K562 (cell line): ENCODE results near the gene VPS13D. TPM values are rescaled to one million over a fixed set of nuclear protein-coding genes. Genes with fewer than 3 reads are reported as not detected.

Experiments used
- ATAC-seq: fragments of 200-7000 bp; cut with Tn5 transposase; 3 replicates; pipeline ENCODE4 v1.9.1; 2020; ENCODE audit warnings: moderate library complexity
- BruUV-seq: library from RNA; stranded (reverse); fragments of 400-500 nt; replicated peaks from 2 replicates; lab custom pipeline; 2021; lab: Mats Ljungman, UMichigan
- CTCF ChIA-PET: fragments of 300-600 bp; formaldehyde crosslinking; extraction: SDS; loops from one replicate; lab custom pipeline; 2021; ENCODE audit warnings: low intra/inter-chr PET ratio; lab: Yijun Ruan, JAX
- POLR2A ChIA-PET: fragments of 300-600, 350-650 bp; sonication (Branson Sonifier 250); formaldehyde crosslinking; extraction: SDS; loops from one replicate; lab custom pipeline; 2021; ENCODE audit warnings: antibody characterized with exemption, inconsistent platforms; lab: Yijun Ruan, JAX
- DNase-seq, 4 experiments: peaks; one replicate each; pipeline versions ENCODE4 v3.0.0 to v3.0.0-alpha.2; 2011 to 2018; ENCODE audit warnings: low spot score in 3 of 4, mixed read lengths in 3 of 4; ENCODE audit errors: extremely low read depth in 1 of 4
- FAIRE-seq: peaks from 2 replicates; lab custom pipeline; 2011; peaks lifted over from hg19 to GRCh38; lab: Jason Lieb, UNC
- H2AFZ ChIP-seq: 2 replicates; pipeline ENCODE4 v1.6.0; 2011; ENCODE audit warnings: low read depth, low read length, control low read depth, inconsistent platforms
- H3K27ac ChIP-seq: fragments of 200-600 bp; 3 replicates; pipeline ENCODE4 v1.8.0; 2011; ENCODE audit warnings: low read depth, mild to moderate bottlenecking, control low read depth, inconsistent platforms, low read length, moderate library complexity, mixed read lengths; ENCODE audit errors: extremely low read depth
- H3K27me3 ChIP-seq, 2 experiments: fragments of 300-600 bp in 1 of 2; 2 replicates in 1 of 2; 3 replicates in 1 of 2; pipeline versions ENCODE4 v1.6.0 to v1.8.0; 2011; ENCODE audit warnings: inconsistent platforms in 2 of 2, low read length in 2 of 2, mild to moderate bottlenecking in 1 of 2, mixed read lengths in 1 of 2, moderate library complexity in 1 of 2; ENCODE audit not compliant: control insufficient read depth in 2 of 2, insufficient read depth in 2 of 2
- H3K36me3 ChIP-seq: fragments of 300-600 bp; 3 replicates; pipeline ENCODE4 v1.8.0; 2011; ENCODE audit warnings: mild to moderate bottlenecking, low read length, inconsistent platforms; ENCODE audit not compliant: control insufficient read depth, insufficient read depth
- H3K4me1 ChIP-seq, 2 experiments: fragments of 200-600 bp in 1 of 2; replicated peaks in 1 of 2; 2 replicates in 1 of 2; 3 replicates in 1 of 2; pipeline versions ENCODE4 v1.5.1 to v1.8.0; 2011; ENCODE audit warnings: inconsistent platforms in 2 of 2, low read length in 2 of 2, mild to moderate bottlenecking in 1 of 2, mixed read lengths in 1 of 2, moderate library complexity in 1 of 2; ENCODE audit not compliant: control insufficient read depth in 2 of 2, insufficient read depth in 2 of 2
- H3K4me2 ChIP-seq: 2 replicates; pipeline ENCODE4 v1.6.1; 2011; ENCODE audit warnings: low read length, control low read depth, inconsistent platforms, mixed read lengths; ENCODE audit not compliant: insufficient read depth
- H3K4me3 ChIP-seq: fragments of 200-600 bp; sonication (generic), shearing (Covaris generic); 2 replicates; pipeline ENCODE4 v1.5.1; 2016; ENCODE audit warnings: control low read depth, inconsistent platforms
- H3K79me2 ChIP-seq: fragments of 200-600 bp; 3 replicates; pipeline ENCODE4 v1.8.0; 2011; ENCODE audit warnings: low read length, inconsistent platforms; ENCODE audit not compliant: control insufficient read depth, insufficient read depth
- H3K9ac ChIP-seq, 2 experiments: 2 replicates each; pipeline versions ENCODE4 v1.6.0 to v1.6.1; 2011; ENCODE audit warnings: low read depth in 2 of 2, low read length in 2 of 2, control low read depth in 1 of 2, inconsistent platforms in 1 of 2, mild to moderate bottlenecking in 1 of 2, mixed read lengths in 1 of 2; ENCODE audit not compliant: insufficient read depth in 1 of 2
- H3K9me1 ChIP-seq: one replicate; pipeline ENCODE4 v1.6.0; 2011; ENCODE audit warnings: inconsistent platforms, mild to moderate bottlenecking, low read length, moderate library complexity; ENCODE audit not compliant: control insufficient read depth, insufficient read depth
- H3K9me3 ChIP-seq: replicated peaks from 2 replicates; pipeline ENCODE4 v1.5.1; 2011; ENCODE audit warnings: low read depth, low read length, inconsistent platforms; ENCODE audit not compliant: control insufficient read depth, insufficient read depth
- H4K20me1 ChIP-seq: replicated peaks from 2 replicates; pipeline ENCODE4 v1.6.1; 2011; ENCODE audit warnings: low read length, inconsistent platforms, mixed read lengths; ENCODE audit not compliant: control insufficient read depth, insufficient read depth
- ZBTB7A ChIP-seq: IDR thresholded peaks from 2 replicates; pipeline ENCODE4 v1.6.1; 2011; ENCODE audit warnings: low read depth, mild to moderate bottlenecking, low read length, moderate library complexity, borderline replicate concordance; ENCODE audit not compliant: control insufficient read depth
- ZNF445 ChIP-seq: fragments of 250-450 bp; sonication (Bioruptor Pico); IDR thresholded peaks from 2 replicates; pipeline ENCODE4 v1.4.0; 2020; ENCODE audit warnings: low read depth, mild to moderate bottlenecking, moderate library complexity
- WGBS: fragments of 100-300 bp; shearing (Covaris generic); methylation state at CpG from one replicate; pipeline ENCODE4 v1.1.6; 2016; ENCODE audit warnings: low coverage, mixed read lengths; ENCODE audit not compliant: insufficient coverage; ENCODE audit errors: missing lambda C conversion rate; 5-methylcytosine and 5-hydroxymethylcytosine counted together
- in situ Hi-C: fragments of 300-500 bp; cut with MboI; formaldehyde crosslinking; loops from 4 replicates; pipeline ENCODE4 v1.15.0; 2018; ENCODE audit warnings: inconsistent platforms, mixed read lengths
- intact Hi-C: fragments of 100-400 bp; cut with micrococcal nuclease; formaldehyde crosslinking; loops from 2 replicates; pipeline ENCODE4 v1.14.2; 2022
- polyA plus RNA-seq, 8 experiments: library from polyadenylated mRNA; depleted of rRNA in 4 of 8; stranded (reverse) in 5 of 8; unstranded in 3 of 8; fragments of >200 nt; fragmentation: Nextera tagmentation in 2 of 8; fragmentation: Illumina TruSeq in 1 of 8; extraction: Ambion mirVana in 2 of 8; extraction: Trizol in 1 of 8; gene quantifications; 2 replicates each; pipeline versions ENCODE4 v1.2.1 to v1.2.3, GENCODE V29; 2011 to 2014; ENCODE audit warnings: inconsistent platforms in 1 of 8, missing spikeins in 1 of 8
- total RNA-seq, 7 experiments: library from RNA; depleted of rRNA in 6 of 7; stranded (reverse); fragments of >200 nt in 6 of 7; fragmentation: Illumina TruSeq in 2 of 7; extraction: Trizol in 2 of 7; gene quantifications; 2 replicates each; pipeline versions ENCODE4 v1.2.1 to v1.2.3, GENCODE V29; 2011 to 2021; ENCODE audit warnings: low replicate concordance in 1 of 7
- TF ChIP-seq, protein P1 (sequence below): fragments of 450-650 bp; formaldehyde crosslinking; IDR thresholded peaks from 2 replicates; pipeline ENCODE4 v1.4.0; 2022; ENCODE audit warnings: missing genetic modification characterization

VPS13D gene
- total and polyA plus RNA-seq, 9 of the 15 experiments (the other 6 are each of a cell fraction or from before 2014, with no cell fraction given), result 6.1 to 51.5 (median 38.5) TPM

DNA sequence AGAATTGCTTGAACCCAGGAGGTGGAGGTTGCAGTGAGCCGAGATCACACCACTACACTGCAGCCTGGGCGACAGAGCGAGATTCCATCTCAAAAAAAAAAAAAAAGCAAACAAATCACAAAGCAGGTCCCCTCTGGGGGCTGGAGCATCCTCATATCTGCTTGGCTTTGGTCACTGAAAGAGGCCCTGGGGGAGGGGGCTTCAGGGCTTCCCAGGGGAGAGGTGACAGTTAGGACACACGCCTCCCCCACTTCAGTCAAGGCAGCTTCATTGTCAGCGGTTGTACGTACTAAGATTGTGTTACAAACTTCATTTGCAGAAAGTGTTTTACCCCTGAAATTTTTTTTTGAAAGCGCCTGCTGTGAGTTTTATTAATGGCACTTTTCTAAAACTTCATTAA is 257.7 kb downstream of the VPS13D start:
- intact Hi-C loops, result no loop called here
- Histone ChIP-seq H2AFZ (no peak overlapping the region), H3K4me2 (no peak overlapping the region)
- TF ChIP-seq, protein P1, sequence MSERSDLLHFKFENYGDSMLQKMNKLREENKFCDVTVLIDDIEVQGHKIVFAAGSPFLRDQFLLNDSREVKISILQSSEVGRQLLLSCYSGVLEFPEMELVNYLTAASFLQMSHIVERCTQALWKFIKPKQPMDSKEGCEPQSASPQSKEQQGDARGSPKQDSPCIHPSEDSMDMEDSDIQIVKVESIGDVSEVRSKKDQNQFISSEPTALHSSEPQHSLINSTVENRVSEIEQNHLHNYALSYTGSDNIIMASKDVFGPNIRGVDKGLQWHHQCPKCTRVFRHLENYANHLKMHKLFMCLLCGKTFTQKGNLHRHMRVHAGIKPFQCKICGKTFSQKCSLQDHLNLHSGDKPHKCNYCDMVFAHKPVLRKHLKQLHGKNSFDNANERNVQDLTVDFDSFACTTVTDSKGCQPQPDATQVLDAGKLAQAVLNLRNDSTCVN, result no peak
- TF ChIP-seq ZNF445 (CRISPR knock-in tag) (no peak), ZBTB7A (peak; percentile 56; the same call in 1 of the 2 replicates)
- TF ChIP-seq, all 486 proteins: peak for 1
- POLR2A ChIA-PET, result interaction anchor here (0.6 to 1.8 kb wide), 4 partner anchors 9 to 13 kb away, joined by 3 to 8 read pairs (median 4); no protein-coding TSS in a partner anchor
- no TSS peak for BruUV-seq
- H3K27me3 ChIP-seq, result no peaks in the 10 kb centered on the region
- no peak overlapping the region for H3K9ac ChIP-seq
- H3K4me1 ChIP-seq, result peaks cover 2 to 10% of the 10 kb centered on the region in 2 experiments; a peak in 3 of 5 replicates
- in situ Hi-C loops, result no loop called here
- no peaks in the 10 kb centered on the region for H3K9me3 ChIP-seq
- no peaks in the 10 kb centered on the region for H4K20me1 ChIP-seq
- no peaks in the 10 kb centered on the region for H3K9me1 ChIP-seq
- no peak overlapping the region for H3K27ac ChIP-seq
- H3K79me2 ChIP-seq, result no peaks in the 10 kb centered on the region
- CTCF ChIA-PET, result no interaction called here
- 90% methylated on average over 7 of the region's 7 CpGs for WGBS
- FAIRE-seq, result no peak
- no peak; the same call in 2 of the 3 replicates for ATAC-seq
- no peak for DNase-seq
- H3K36me3 ChIP-seq, result peaks cover 39% of the 10 kb centered on the region
- no peak overlapping the region for H3K4me3 ChIP-seq
